HFFc6 (cell line): Measurements from ENCODE around the gene STAT1. TPM values are rescaled to one million over a fixed set of nuclear protein-coding genes. Genes with fewer than 3 reads are reported as not detected.
"Not testable (repeated sequence)": the region's sequence is repeated elsewhere in the genome, so short reads cannot be mapped to it uniquely, and the experiment has no call there.

ENCODE experiments used
- DNase-seq: peaks from one replicate; pipeline ENCODE4 v3.0.0-alpha.2; 2018
- H3K27ac Mint-ChIP-seq: 2 replicates; pipeline ENCODE4 v1.8.0; 2020; ENCODE audit warnings: mild to moderate bottlenecking, mixed read lengths
- H3K27me3 Mint-ChIP-seq: 2 replicates; pipeline ENCODE4 v1.8.0; 2021; ENCODE audit warnings: mild to moderate bottlenecking, moderate library complexity, mixed read lengths; ENCODE audit not compliant: insufficient read depth
- H3K36me3 Mint-ChIP-seq: 2 replicates; pipeline ENCODE4 v1.8.0; 2021; ENCODE audit warnings: low read depth, mixed read lengths
- H3K4me1 Mint-ChIP-seq: 2 replicates; pipeline ENCODE4 v1.8.0; 2020; ENCODE audit warnings: low read depth, mixed read lengths
- H3K4me3 Mint-ChIP-seq: 2 replicates; pipeline ENCODE4 v1.8.0; 2020; ENCODE audit warnings: mild to moderate bottlenecking, moderate library complexity, mixed read lengths
- H3K9me3 Mint-ChIP-seq: 2 replicates; pipeline ENCODE4 v1.8.0; 2020; ENCODE audit warnings: mild to moderate bottlenecking, mixed read lengths
- CTCF ChIP-seq: fragments of 200-600 bp; sonication (generic); IDR thresholded peaks from 2 replicates; pipeline ENCODE4 v1.5.0; 2021; ENCODE audit warnings: antibody characterized with exemption, mild to moderate bottlenecking
- total RNA-seq, 6 experiments: library from RNA; stranded (reverse); fragmentation: NEBNext Ultra II Directional; extraction: Animal tissue kit (Norgen Biotek cat#: 25700); gene quantifications; 2 replicates in 1 of 6; 3 replicates in 5 of 6; pipeline ENCODE4 v1.2.3, GENCODE V29; 2021

STAT1 gene
- total RNA-seq, 6 experiments from 2014 or later = 91.6 to 154 (median 138) TPM

- no peak for DNase-seq
- peaks cover 71% of the 10 kb centered on the region for H3K36me3 Mint-ChIP-seq
- TF ChIP-seq CTCF = peak; percentile 20
- no peak overlapping the region for H3K27ac Mint-ChIP-seq
- no peaks in the 10 kb centered on the region; the same call in 1 of the 2 replicates for H3K27me3 Mint-ChIP-seq
- no peaks in the 10 kb centered on the region for H3K4me1 Mint-ChIP-seq
- no peaks in the 10 kb centered on the region for H3K9me3 Mint-ChIP-seq
- H3K4me3 Mint-ChIP-seq = no peak overlapping the region
These were observed 13.9 kb downstream of the STAT1 start for GRCh38 chr2:190999949-191000665.

GRCh38 chr2:190999058-190999457, 14.9 kb downstream of the STAT1 start:
- peaks cover 68% of the 10 kb centered on the region for H3K36me3 Mint-ChIP-seq
- TF ChIP-seq CTCF = no peak
- DNase-seq = no peak
- no peak overlapping the region for H3K4me3 Mint-ChIP-seq
- no peaks in the 10 kb centered on the region for H3K4me1 Mint-ChIP-seq
- no peaks in the 10 kb centered on the region for H3K9me3 Mint-ChIP-seq
- no peak overlapping the region for H3K27ac Mint-ChIP-seq
- H3K27me3 Mint-ChIP-seq = no peaks in the 10 kb centered on the region; the same call in 1 of the 2 replicates

- peaks cover 66% of the 10 kb centered on the region for H3K36me3 Mint-ChIP-seq
- DNase-seq = no peak
- H3K4me1 Mint-ChIP-seq = no peaks in the 10 kb centered on the region
- TF ChIP-seq CTCF = no peak
- no peaks in the 10 kb centered on the region; the same call in 1 of the 2 replicates for H3K27me3 Mint-ChIP-seq
- H3K4me3 Mint-ChIP-seq = no peak overlapping the region
- H3K27ac Mint-ChIP-seq = no peak overlapping the region; the same call in 1 of the 2 replicates
- no peaks in the 10 kb centered on the region for H3K9me3 Mint-ChIP-seq
These were observed 16.4 kb downstream of the STAT1 start for GRCh38 chr2:190997526-190998113.

GRCh38 chr2:190996947-190997346, 17.0 kb downstream of the STAT1 start:
- Mint-ChIP-seq H3K4me1 (no peaks in the 10 kb centered on the region), H3K9me3 (no peaks in the 10 kb centered on the region), H3K36me3 (peaks cover 66% of the 10 kb centered on the region), H3K27me3 (no peaks in the 10 kb centered on the region; the same call in 1 of the 2 replicates), H3K4me3 (no peak overlapping the region), H3K27ac (peak overlapping the region; percentile 5; the same call in 1 of the 2 replicates)
- no peak for DNase-seq
- no peak for TF ChIP-seq CTCF

- Mint-ChIP-seq H3K27me3 (no peaks in the 10 kb centered on the region; the same call in 1 of the 2 replicates), H3K4me3 (no peak overlapping the region), H3K27ac (peak overlapping the region; percentile 5; the same call in 1 of the 2 replicates), H3K36me3 (peaks cover 66% of the 10 kb centered on the region), H3K4me1 (no peaks in the 10 kb centered on the region), H3K9me3 (no peaks in the 10 kb centered on the region)
- TF ChIP-seq CTCF = peak; percentile 80
- peak; percentile 33 for DNase-seq
These were observed 17.5 kb downstream of the STAT1 start for GRCh38 chr2:190996338-190996946.

GRCh38 chr2:190995315-190995714, 18.7 kb downstream of the STAT1 start:
- H3K9me3 Mint-ChIP-seq, H3K4me3 Mint-ChIP-seq, H3K27ac Mint-ChIP-seq, H3K4me1 Mint-ChIP-seq, H3K27me3 Mint-ChIP-seq, DNase-seq: not testable (repeated sequence)
- H3K36me3 Mint-ChIP-seq = peaks cover 62% of the 10 kb centered on the region
